Mesodermal cell (in vitro differentiated cells): ENCODE results near the gene RRAGA.
"Not testable (repeated sequence)": the region's sequence is repeated elsewhere in the genome, so short reads cannot be mapped to it uniquely, and the experiment has no call there.

Experiments
- H3K27ac ChIP-seq: 2 replicates; pipeline ENCODE4 v1.7.0; 2013; ENCODE audit warnings: mild to moderate bottlenecking, low read depth, low read length, moderate library complexity; ENCODE audit not compliant: severe bottlenecking
- H3K36me3 ChIP-seq: 2 replicates; pipeline ENCODE4 v1.7.1; 2013; ENCODE audit warnings: mild to moderate bottlenecking, low read length, moderate library complexity; ENCODE audit not compliant: control insufficient read depth, insufficient read depth
- H3K4me1 ChIP-seq: one replicate; pipeline ENCODE4 v1.7.1; 2013; ENCODE audit warnings: mild to moderate bottlenecking, low read length; ENCODE audit not compliant: insufficient read depth, control insufficient read depth, poor library complexity, severe bottlenecking
- H3K4me3 ChIP-seq: 2 replicates; pipeline ENCODE4 v1.7.0; 2013; ENCODE audit warnings: low read length, control low read depth, mild to moderate bottlenecking; ENCODE audit not compliant: insufficient read depth, poor library complexity, severe bottlenecking; ENCODE audit errors: extremely low read depth
- H3K9me3 ChIP-seq: 2 replicates; pipeline ENCODE4 v1.7.1; 2013; ENCODE audit warnings: mild to moderate bottlenecking, low read length, moderate library complexity; ENCODE audit not compliant: control insufficient read depth
- WGBS, 2 experiments: methylation state at CpG; one replicate each; pipeline ENCODE4 v1.1.5; 2013; ENCODE audit warnings: missing lambda C conversion rate in 2 of 2; ENCODE audit not compliant: insufficient coverage in 2 of 2; 5-methylcytosine and 5-hydroxymethylcytosine counted together

Gene RRAGA

DNA sequence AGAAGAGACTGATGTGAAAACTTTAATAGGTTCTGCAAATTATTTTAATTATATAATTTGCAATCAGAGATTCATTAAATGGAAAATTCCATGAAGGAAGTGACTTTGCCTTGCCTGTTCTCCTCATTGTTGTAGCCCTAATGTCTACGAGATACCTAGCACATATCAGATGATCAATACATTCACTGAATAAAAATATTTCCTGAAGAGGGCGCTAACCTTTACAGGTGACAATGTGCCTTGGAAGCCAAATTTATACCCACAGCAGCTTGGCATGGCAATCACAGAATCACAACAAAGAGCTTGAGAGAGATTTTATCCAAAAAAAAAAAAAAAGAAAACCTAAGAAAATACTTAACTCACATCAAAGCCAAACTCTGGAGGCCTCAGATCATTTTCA is 36.1 kb downstream of the RRAGA start:
- peaks cover 91% of the 10 kb centered on the region for H3K36me3 ChIP-seq
- H3K9me3 ChIP-seq: no peaks in the 10 kb centered on the region
- WGBS, 2 experiments: 70 to 80% methylated on average over 1 to 2 of the region's 2 CpGs
- no peaks in the 10 kb centered on the region for H3K4me1 ChIP-seq
- H3K27ac ChIP-seq: no peak overlapping the region
- no peak overlapping the region for H3K4me3 ChIP-seq

DNA sequence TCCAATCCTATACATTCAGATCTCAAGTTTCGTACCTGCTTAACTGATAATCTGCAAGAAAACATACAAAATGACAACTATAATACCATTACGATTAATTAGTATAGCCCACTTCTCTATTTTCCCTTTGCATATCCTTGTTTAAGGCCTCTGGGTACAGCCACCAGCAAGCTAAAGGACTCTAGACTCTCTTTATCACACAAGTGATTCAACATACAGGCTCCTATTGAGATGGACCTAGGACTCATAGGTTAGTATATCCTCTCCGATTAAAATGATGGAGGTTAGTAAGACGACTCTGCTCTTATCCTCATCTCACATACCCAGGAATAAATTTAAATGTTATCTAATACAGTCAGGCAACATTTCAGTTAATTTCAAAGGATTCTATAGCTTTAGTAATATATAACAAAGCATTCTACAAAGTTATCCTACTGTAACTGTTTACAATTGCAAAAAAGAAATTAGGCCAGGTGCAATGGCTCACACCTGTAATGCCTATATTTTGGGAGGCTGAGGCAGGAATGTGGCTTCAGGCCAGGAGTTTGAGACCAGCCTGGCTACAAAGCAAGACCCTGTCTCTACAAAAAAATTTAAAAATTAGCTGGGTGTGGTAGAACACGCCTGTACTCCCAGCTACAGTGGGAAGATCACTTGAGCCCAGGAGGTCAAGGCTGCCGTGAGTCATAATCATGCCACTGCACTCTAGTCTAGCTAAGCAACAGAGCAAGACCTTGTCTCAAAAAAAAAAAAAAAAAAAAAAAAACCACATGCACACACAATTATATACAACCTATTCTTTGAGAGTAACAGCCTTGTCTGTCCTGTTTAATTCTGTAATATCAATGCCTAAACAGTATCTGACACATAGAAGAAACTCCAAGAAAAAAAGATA is 38.1 kb downstream of the RRAGA start:
- H3K9me3 ChIP-seq: no peaks in the 10 kb centered on the region
- H3K27ac ChIP-seq: no peak overlapping the region
- 94 to 96% methylated on average over 2 to 3 of the region's 6 CpGs for WGBS, 2 experiments
- no peak overlapping the region for H3K4me3 ChIP-seq
- no peaks in the 10 kb centered on the region for H3K4me1 ChIP-seq
- peaks cover 95% of the 10 kb centered on the region for H3K36me3 ChIP-seq

DNA sequence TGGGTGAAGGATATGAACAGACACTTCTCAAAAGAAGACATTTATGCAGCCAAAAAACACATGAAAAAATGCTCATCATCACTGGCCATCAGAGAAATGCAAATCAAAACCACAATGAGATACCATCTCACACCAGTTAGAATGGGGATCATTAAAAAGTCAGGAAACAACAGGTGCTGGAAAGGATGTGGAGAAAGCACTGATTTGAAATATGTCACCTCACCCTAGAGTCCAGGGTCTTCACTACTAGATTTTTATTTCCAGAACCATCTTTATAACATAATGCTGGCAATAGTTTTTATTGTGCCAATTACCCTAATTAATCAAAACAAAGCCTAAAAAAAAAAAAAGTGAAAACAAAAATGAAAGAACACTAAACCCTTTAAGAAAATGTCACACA is 48.2 kb downstream of the RRAGA start:
- H3K36me3 ChIP-seq: peaks cover 47% of the 10 kb centered on the region
- not testable (repeated sequence) for H3K4me3 ChIP-seq, H3K27ac ChIP-seq, H3K4me1 ChIP-seq, H3K9me3 ChIP-seq
